Stimulated activated CD8-positive, alpha-beta memory T cell treated with anti-CD3 and anti-CD28 coated beads, Interleukin-7, amount 100 ng/mL, for 24 hours (primary cell): Measurements from ENCODE around the gene TBC1D22A.
"Not testable (repeated sequence)": the region's sequence is repeated elsewhere in the genome, so short reads cannot be mapped to it uniquely, and the experiment has no call there.

Experiments
- DNase-seq: peaks from one replicate; pipeline ENCODE4 v3.0.0-alpha.2; 2020; ENCODE audit warnings: low read depth

TBC1D22A gene

DNA sequence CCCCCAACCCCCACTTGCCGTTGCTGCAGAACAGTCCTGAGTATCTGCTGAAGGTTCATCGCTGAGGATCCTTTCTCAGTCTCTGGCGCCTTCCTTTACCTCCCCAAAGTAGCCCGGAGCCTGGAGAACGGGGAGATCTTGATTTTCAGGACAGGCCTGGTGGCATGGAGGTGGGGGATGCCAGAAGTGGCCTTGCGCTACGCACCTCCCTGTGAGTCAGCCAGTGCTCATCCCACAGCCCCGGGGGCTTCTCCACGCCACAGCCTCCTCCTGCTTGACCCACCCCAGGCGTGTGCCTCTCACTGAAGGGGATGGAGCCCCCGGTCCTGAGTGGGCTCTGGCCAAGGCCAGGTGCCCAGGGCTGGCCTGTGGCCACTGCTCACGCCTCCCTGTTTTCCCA is 339.6 kb downstream of the TBC1D22A start:
- no peak for DNase-seq

GRCh38 chr22:47102648-47103047 is 340.2 kb downstream of the TBC1D22A start:
- DNase-seq: no peak

DNA sequence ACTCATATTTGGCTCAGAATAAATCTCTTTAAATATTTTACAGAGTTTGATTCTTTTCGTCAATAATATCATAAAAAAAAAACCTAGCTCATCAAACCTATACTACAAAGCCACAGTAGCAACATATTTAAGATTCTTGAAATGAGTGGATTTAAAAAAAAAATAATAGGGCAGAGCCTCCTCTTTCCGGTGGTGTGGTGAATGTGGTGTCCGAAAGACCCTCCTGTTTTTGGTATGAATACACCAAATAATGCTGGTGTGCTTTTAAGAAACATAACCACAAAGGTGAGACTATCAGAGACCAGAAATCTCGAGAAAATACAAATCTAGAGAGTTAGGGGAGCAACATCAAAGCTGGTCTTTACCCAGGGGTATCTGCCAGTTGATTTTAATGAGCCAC is 342.6 kb downstream of the TBC1D22A start:
- no peak for DNase-seq

GRCh38 chr22:47106806-47107205 is 344.4 kb downstream of the TBC1D22A start:
- no peak for DNase-seq

DNA sequence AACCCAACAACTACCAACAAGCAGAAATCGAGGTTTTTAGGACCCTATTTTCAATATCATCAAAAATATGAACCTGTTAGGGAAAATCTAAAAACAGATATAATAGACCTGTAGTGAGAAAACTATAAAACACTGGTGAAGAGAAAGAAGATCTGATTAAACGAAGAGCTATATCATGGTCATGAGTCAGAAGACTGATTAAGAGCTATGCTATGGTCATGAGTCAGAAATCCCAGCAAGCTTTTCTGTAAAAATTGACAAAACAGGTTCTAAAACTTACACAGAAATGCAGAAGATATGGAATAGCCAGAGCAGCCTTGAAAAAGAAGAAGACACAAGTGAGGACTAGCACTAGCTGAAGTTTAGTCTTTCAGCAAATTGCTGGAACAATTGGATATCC is 345.0 kb downstream of the TBC1D22A start:
- DNase-seq: no peak

- DNase-seq: no peak
Observed at GRCh38 chr22:47110817-47111443, 348.5 kb downstream of the TBC1D22A start.

DNA sequence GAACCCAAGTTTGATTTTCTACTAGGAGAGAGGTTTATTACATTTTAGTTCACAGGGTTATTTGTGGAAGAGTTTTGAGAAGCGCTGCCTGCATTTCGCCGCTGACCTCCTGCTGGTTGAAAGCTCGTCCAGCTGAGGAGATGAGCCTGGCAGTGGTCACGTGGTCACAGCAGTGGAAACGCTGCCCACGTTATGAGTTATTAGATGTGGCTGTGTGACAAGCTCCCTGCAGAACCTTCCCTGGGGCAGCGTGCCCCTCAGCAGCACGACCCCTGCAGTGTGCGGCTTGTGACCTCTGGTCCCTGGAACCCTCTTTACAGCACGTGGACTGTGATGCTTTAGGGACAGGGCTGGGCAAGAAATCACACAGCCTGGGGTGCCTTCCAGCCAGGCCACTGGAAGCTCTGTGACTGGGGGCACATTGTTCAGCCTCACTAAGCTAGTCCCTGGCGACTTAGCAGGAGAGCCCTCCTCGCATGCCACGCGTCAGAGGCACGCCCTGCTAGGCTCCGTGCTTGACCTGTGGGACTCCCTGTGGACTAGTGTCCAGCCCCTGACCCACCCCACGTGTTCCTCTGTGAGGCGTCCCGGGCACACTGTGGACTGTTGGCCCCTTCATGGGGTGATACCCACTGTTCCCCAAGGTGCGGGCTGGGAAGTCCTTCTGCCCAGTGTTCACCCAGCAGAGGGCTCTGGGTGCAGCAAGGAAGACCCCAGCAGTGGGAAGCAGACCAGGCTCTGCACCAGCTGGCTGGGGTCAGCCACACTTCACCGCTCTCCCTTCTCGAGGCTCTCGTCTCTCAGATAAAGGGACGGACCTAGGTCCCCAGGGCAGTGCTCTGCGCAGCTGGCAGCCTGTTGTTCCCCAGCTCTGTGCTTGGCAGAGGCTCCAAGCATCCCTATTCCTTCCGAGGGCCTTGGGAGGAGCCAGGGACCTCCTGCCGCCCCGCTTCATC is 349.5 kb downstream of the TBC1D22A start:
- DNase-seq: no peak

DNA sequence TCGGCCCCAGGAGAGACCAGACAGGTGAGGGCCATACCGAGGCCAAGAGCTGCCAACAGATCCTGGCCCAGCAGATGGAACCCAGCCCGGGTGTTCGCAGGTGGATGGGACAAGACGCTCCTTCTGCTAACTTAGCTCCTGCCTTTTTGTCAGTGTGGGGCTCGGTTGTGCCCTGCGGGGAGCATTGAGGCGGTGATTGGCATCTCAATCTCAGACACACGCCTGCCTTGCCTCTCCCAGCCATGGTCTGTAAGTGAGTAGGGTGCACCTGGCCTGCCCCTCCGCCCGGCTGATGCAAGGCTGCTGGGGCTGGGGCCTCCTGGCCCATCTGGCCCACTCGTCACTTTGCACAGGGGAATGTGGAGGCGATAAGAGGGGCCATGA is 350.1 kb downstream of the TBC1D22A start:
- no peak for DNase-seq

DNA sequence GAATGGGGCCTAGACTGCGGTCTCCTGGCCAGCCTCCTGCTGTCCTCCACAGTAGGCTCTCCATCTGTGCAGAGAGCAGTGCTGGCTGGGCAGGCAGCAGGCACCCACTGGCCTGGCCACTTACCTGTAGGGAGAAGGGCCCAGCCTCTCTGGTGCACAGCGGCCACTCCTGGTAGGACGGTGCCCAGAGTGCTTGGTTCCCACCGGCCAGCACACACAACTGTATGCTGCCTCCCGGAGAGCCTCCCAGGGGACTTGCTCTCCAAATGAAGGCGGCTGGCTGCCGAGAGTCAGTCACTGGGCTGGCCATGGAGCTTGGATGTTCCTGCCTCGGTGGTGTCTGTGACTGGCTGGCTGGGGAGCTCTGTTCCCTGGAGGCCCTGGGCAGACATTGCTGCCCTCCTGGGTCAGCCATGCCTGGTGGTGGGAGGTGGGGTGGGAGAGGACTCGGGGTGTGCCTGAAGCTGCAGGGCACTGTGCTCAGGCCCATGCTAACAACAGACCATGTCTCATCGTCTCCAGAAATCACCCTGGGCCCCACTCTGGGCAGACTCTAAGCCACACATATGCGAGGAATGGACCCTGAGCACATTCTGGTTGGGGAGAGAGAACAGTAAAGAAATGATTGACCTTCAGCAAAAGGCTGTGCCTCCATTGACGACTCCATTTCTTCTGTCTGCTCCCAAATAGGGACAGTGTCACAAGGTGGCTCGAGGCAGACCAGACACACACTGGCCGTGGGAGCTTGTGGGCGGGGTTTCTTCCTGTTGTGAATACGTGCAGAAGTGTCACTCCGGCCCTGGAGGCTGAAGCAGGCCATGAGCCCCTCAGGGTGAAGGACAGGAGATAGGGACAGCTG is 350.8 kb downstream of the TBC1D22A start:
- no peak for DNase-seq

- no peak for DNase-seq
Observed at GRCh38 chr22:47113853-47114415, 351.5 kb downstream of the TBC1D22A start.

DNA sequence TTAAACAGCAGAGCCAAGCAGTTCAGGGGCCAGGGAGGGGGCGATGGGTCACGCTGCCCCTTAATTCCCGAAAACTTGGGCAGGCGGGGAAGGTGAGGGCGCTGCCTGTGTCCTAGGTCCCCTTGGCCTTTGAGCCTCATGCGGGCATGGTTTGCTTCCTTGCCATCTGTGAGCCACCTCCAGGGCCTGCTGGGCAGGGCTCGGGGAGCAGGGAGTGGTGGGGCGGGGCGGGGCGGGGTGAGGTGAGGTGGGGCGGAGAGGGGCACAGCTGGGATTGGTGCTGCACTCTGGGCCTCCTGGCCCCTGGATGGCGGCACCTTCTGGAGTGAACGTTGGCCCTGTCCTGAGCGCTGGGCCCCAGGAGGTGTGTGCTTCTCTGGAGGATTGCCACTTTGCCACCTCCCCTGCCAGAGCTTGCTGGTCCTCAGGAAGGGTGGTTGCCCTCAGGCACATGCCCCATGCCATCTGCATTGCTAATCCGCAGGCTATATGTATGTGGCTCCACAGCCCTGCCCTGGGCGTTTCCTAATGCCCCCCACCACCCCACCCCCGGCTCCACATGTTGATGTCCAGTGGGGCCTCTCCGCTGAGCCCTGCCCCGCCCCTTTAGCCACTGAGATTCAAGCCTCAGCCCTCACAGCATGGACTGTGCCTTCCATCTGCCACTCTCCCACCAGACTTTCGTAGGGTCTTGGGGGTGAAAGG is 352.5 kb downstream of the TBC1D22A start:
- no peak for DNase-seq

GRCh38 chr22:47115518-47115890 is 353.1 kb downstream of the TBC1D22A start:
- no peak for DNase-seq

GRCh38 chr22:47115921-47116320 is 353.5 kb downstream of the TBC1D22A start:
- no peak for DNase-seq

GRCh38 chr22:47116426-47117341 is 354.2 kb downstream of the TBC1D22A start:
- no peak for DNase-seq

DNA sequence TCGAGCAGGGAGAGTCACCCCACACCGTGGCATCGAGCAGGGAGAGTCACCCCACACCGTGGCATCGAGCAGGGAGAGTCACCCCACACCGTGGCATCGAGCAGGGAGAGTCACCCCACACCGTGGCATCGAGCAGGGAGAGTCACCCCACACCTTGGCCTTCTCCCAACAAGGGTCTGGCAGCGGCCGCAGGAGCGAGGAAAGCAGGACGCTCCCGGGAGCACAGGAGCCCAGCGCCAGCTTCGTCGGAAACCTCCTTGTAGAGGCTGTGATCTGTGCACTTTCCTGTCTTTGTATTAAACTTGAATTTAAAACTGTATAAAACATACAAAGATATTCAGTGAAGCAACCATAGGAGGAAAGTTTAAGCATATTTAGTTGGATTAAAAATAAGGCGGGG is 355.0 kb downstream of the TBC1D22A start:
- DNase-seq: not testable (repeated sequence)

DNA sequence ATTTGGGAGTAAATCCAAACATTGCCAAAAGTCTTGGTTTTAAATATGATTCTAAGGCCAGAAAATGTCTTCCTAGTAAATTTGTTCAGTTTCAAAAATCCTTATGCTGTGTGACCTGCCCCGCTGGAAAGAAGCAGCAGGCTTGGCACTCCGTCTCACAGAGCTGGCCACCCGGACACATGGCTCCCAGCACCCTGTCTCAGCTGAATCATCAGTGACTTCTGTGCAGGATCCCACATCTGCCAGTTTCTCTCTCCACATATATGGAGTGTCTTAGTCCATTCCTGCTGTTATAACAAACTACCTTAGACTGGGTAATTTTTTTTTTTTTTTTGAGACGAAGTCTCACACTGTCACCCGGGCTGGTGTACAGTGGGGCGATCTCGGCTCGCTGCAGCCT is 356.7 kb downstream of the TBC1D22A start:
- no peak for DNase-seq

DNA sequence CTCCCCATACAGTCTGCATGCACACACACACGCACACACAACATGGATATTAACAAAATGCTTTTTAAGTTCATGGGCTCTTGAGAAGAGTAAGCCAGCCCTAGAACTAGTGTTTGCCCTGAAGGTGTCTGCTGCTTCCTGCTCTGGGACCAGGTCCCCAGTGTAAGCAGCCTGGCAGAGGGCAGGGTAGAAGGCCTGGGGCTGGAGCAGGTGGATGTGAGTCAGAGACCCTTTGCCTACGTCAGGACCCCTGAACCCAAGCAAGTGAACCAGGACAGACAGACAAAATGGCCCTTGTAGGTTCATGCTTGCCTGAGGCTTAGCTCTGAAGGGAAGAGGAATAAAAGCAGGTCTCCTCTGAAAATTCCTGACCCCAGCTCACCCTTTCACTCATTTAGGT is 357.9 kb downstream of the TBC1D22A start:
- no peak for DNase-seq

- no peak for DNase-seq
Observed at GRCh38 chr22:47121791-47122190, 359.3 kb downstream of the TBC1D22A start.

GRCh38 chr22:47122441-47123000 is 360.1 kb downstream of the TBC1D22A start:
- no peak for DNase-seq
